Measurements from ENCODE around the gene TOP3A.

DNA sequence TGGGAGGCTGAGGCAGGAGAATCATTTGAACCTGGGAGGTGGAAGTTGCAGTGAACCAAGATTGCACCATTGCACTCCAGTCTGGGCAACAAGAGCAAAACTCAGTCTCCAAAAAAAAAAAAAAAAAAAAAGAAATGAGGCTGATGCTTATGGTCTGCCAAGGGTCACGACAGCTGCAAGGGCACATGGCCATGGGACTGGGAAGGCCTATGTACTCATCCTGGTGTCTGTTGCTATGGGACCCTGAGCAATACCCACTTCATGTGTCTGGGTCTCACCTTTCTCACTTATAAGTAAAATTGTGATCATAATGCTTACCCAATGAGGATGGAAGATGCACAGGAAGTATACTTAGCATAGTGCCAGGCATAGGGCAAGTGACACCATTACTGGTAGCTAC, 37.7 kb downstream of the TOP3A start:
- TF ChIP-seq, protein P1, sequence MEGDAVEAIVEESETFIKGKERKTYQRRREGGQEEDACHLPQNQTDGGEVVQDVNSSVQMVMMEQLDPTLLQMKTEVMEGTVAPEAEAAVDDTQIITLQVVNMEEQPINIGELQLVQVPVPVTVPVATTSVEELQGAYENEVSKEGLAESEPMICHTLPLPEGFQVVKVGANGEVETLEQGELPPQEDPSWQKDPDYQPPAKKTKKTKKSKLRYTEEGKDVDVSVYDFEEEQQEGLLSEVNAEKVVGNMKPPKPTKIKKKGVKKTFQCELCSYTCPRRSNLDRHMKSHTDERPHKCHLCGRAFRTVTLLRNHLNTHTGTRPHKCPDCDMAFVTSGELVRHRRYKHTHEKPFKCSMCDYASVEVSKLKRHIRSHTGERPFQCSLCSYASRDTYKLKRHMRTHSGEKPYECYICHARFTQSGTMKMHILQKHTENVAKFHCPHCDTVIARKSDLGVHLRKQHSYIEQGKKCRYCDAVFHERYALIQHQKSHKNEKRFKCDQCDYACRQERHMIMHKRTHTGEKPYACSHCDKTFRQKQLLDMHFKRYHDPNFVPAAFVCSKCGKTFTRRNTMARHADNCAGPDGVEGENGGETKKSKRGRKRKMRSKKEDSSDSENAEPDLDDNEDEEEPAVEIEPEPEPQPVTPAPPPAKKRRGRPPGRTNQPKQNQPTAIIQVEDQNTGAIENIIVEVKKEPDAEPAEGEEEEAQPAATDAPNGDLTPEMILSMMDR (IDR thresholded peaks at IDR 0.05), result no peak
- TF ChIP-seq EZH2 (IDR thresholded peaks at IDR 0.05; ENCODE audit: borderline replicate concordance, insufficient read depth, low read depth, low read length, poor library complexity, severe bottlenecking), result no peak
